Retina (tissue), 1 donor: Measurements from ENCODE around the gene LMAN2.
"Not testable (repeated sequence)": the region's sequence is repeated elsewhere in the genome, so short reads cannot be mapped to it uniquely, and the experiment has no call there.

Source experiments
- DNase-seq: peaks from one replicate; pipeline ENCODE4 v3.0.0-alpha.2; 2016

LMAN2 gene

GRCh38 chr5:177364159-177364962 is 12.9 kb upstream of the LMAN2 start:
- DNase-seq = no peak

GRCh38 chr5:177363565-177363964 is 12.1 kb upstream of the LMAN2 start:
- no peak for DNase-seq

DNA sequence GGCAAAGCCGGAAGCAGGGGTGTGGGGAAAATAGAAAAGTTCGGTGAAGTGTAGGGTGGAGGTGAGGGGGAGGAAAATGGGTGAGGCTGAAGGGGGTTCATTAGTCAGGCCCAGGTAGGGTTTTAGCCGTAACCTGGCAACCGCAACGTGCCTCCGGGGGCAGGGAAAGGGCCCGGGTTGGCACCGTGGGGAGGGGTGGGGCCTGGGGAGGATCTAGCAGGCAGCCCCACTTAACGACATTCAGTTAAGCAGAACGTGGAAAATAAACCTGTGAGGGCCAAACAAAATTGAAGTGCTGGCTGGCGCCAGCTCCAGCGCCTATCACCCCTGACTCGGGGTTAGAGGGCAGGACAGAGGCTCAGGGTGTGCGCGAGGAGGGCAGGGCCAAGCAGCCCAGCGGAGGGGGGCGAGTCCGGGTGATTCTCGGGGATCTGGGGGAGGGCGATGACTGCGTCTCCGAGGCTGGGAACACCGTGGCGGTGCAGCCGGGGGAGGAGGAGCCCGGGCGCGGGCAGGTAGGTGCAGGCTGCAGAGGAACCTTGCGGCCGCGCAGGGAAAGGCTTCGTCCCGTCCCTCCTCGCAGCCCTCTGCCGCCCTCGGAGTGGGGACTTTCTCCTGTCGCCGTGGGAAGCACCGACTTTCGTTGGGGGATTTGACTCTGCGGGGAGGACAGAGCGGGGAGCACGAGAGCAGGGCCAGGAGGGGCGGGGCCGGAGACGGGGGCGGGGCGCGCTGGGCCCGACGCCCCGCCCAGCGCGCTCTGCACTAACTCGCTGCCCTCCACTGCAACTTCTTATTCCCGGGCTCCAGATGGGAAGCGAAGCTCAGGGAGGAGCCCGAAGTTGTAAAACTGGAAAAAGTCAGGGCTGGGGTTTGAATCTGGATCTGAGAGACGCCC is 11.4 kb upstream of the LMAN2 start:
- DNase-seq = peak; percentile 54

DNA sequence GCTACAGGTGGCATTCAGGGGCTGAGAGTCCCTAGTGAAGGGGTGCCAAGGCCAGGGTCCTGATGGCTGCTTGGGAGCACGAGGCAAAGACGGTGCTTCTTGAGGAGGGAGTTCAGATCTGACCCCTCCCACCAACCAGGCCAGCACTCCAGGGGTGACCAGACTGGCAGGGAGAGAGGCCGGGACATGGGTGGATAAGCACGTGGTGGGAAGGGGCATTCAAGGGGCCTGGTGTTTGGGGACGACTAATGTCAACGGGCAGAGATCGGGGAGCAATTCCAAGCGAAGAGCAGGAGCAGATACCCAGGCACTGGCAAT is 10.8 kb upstream of the LMAN2 start:
- DNase-seq = no peak

DNA sequence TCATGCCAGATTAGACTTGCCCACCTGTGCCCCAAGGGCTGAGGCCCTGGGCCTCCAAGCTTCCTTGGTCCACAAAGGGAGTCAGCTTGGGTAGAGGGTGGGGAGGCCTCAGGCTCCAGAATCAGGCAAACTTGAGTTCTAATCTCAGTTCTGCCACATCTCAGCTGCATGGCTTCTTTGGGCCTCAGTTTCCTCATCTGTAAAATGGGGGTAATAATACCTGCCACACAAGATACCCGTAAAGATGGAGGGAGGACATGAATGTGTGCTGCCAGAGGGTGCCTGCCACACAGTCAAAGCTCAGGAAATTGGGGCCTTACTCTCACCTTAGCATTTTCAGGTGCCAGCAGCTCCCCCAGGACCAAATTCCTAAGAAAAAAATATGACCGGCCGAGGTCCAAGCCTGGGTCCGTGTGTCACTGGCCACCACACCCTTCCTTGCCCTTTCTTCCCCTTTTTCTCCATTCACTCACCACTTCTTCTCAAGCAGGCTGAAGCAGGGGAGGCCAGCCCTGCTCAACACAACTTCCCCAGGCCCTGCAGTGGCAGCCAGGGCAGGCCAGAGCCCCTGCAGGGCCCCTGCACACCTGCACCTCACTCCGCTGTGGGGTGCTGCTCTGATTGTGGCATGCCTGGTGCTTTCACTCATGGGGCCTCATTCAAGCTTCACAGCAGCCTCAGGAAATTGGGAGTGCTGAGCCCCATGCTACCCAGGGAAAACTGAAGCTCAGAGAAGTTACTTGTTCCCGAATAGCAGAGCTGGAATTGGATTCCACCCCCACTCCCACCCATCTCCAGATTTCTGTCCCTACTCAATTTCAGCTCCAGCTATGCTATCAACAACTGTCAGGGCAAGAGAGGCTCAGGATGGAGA is 10.2 kb upstream of the LMAN2 start:
- DNase-seq = no peak

- not testable (repeated sequence) for DNase-seq
Measured at GRCh38 chr5:177360740-177361139, 9.3 kb upstream of the LMAN2 start.

- DNase-seq = no peak
Measured at GRCh38 chr5:177359860-177360259, 8.4 kb upstream of the LMAN2 start.

GRCh38 chr5:177359451-177359851 is 8.0 kb upstream of the LMAN2 start:
- no peak for DNase-seq

GRCh38 chr5:177358370-177358819 is 6.9 kb upstream of the LMAN2 start:
- DNase-seq = no peak

DNA sequence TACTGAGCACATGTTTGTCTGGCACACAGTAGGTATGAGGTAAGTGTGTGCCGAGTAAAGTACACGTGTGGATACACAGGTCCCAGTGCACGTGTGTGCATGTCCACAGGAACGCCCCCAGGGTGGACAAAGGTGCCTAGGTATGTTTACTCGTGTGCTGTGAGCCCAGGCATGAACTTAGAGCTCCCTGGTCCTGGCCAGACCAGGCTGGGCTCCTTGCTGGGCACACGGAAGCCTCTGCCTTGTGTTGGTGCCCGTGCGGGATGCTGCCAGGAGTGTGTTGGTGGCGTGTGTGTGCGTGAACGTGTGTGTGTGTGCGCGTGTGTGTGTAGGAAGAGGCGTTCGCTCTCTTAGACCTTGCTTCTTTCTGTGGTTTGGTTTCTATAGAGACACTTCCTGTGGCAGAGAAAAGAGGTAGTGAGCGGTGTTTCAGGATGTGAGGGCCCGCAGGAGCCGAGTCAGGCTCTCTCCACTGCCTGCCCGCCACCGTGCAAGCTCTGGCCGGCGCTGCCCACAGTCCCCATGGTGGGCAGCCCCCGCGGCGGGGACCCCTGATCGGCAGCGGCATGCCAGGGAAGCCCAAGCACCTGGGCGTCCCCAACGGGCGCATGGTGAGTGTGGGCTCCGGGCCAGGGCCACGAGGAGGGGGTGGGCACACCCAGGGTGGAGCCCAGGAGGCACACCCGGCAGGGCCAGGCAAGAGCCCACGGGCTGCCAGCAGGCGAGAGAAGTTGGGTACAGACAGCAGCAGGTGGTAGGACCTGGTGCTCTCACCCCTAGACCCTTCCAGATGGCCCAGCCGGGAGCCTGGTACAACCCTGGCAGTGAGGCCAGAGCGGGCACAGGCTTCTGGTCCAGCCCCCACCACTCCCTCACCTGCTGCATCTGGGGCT is 6.2 kb upstream of the LMAN2 start, which contains the start of gene RGS14:
Gene RGS14, plus strand, starts transcription at position 466 of the 893 bp plus-strand sequence. Its CDS starts 101 bp downstream, at position 567.
- no peak for DNase-seq

DNA sequence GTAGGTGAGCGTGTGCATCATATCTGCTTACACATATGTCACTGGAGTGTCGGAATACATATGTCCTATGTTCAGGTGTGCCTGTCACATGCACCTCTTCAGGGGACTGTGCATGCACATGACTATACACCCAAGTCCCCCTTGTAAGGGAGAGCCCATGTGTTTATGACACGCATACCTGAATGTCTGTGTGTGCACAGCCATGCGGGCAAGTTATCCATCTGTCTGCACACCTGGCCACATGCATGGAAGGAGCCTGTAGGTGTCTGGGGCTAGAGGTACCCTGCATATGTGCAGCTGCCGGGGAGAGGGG is 5.6 kb upstream of the LMAN2 start:
- DNase-seq = no peak

DNA sequence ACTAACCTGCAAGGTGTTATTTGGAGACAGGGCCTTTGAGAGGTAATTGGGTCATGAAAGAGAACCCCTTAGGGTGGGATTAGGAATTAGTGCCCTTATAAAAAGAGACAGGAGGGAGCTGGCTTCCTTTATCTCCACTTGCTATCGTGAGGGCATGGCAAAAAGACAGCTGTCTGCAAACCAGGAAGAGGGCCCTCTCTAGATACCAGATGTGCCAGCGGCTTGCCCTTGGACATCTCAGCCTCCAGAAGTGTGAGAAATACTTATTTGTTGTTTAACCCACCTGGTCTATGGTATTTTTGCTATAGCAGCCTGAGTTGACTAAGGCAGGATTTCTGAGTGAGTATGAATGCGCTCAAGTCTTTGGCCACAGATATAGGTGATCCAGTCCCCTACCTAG is 5.3 kb upstream of the LMAN2 start:
- DNase-seq = no peak

- DNase-seq = no peak
Measured at GRCh38 chr5:177355868-177356168, 4.3 kb upstream of the LMAN2 start.

- DNase-seq = no peak
Measured at GRCh38 chr5:177355162-177355867, 3.8 kb upstream of the LMAN2 start.

GRCh38 chr5:177354711-177355110 is 3.2 kb upstream of the LMAN2 start:
- no peak for DNase-seq

GRCh38 chr5:177354256-177354655 is 2.8 kb upstream of the LMAN2 start:
- DNase-seq = no peak

GRCh38 chr5:177353093-177353492 is 1.6 kb upstream of the LMAN2 start:
- DNase-seq = no peak

DNA sequence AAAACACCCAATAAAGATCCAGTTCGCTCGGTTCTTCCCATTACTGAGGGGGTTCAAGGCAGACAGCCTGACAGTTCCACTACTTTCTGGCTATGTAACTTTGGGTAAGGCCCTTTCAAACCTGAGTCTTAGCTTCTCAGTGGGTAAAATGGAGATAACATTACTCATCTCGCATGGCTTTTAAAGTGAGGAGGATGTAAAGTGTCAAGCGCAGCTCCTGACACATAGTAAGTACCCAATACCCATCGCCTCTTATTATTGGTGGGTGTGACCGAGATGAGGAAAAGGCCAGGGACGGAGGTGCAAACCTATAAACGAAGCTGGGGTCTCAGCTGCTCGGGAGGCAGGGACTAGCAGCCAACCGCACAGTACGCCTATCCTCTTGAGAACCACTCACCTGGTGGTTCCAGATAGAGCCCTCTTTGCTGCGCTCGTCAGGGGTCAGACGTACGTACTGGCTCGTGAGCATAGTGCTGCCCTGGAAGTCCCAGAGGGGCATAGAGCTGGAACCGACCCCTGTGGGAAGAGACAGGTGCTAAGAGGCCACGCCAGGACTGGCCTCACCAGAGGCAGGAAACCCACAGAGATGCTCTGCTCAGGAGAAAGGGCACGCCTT is 584 bp downstream of the LMAN2 start:
- DNase-seq = no peak

DNA sequence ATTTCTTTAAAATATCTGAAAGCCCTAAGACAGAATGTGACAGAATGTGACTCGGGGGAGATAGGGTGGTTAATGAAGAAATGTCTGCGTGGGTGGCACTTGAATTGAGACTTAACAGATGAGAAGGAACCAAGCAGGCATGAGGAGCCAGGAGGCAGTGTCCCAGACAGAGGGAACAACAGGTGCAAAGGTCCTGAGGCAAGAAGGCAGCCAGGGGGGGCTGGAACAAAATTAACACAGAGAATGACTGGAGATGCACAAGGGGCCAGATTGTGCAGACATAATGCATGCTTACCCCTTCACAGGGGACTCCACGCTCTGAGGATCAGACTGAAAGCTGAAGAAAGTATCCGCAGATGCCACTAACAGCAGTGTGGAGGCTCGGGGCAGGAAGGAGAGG is 1.7 kb downstream of the LMAN2 start:
- no peak for DNase-seq

GRCh38 chr5:177349362-177349647 is 2.2 kb downstream of the LMAN2 start:
- no peak for DNase-seq

- no peak for DNase-seq
Measured at GRCh38 chr5:177347699-177348098, 3.8 kb downstream of the LMAN2 start.
